GM10248 (cell line): ENCODE results near the gene XPNPEP3.
"Not testable (repeated sequence)": the region's sequence is repeated elsewhere in the genome, so short reads cannot be mapped to it uniquely, and the experiment has no call there.

Experiments
- CTCF ChIA-PET: fragments of 300-600 bp; sonication (Branson Sonifier 250); formaldehyde crosslinking; extraction: SDS; loops from one replicate; lab custom pipeline; 2021; ENCODE audit warnings: antibody characterized with exemption; lab: Yijun Ruan, JAX
- POLR2A ChIA-PET: fragments of 350-650 bp; sonication (Branson Sonifier 250); formaldehyde crosslinking; extraction: SDS; loops from one replicate; lab custom pipeline; 2020; ENCODE audit warnings: antibody characterized with exemption; lab: Yijun Ruan, JAX
- DNase-seq: peaks from one replicate; pipeline ENCODE4 v3.0.0; 2012; ENCODE audit errors: extremely low spot score
- CTCF ChIP-seq: IDR thresholded peaks from 2 replicates; pipeline ENCODE4 v1.5.1; 2012; ENCODE audit warnings: mild to moderate bottlenecking, low read depth; ENCODE audit errors: extremely low read depth, missing control alignments, control extremely low read depth

XPNPEP3 gene

GRCh38 chr22:40818747-40819598 lies 38.0 kb upstream of the XPNPEP3 start, which contains the start of gene SLC25A17:
TSS of gene SLC25A17 (minus strand) at chr22:40819346. CDS start at chr22:40819248, 98 bp downstream.
- ChIA-PET CTCF (interaction anchor here (0.8 to 1.4 kb wide), 7 partner anchors 9 to 470 kb away, joined by 3 to 6 read pairs (median 3); partner anchors contain the start of genes ST13 and XPNPEP3), POLR2A (interaction anchor here (0.6 kb wide), 1 partner anchor 13 kb away, joined by 4 read pairs; no protein-coding TSS in a partner anchor)
- TF ChIP-seq CTCF: peak; percentile 26
- peak; percentile 97 for DNase-seq

- no peak for TF ChIP-seq CTCF
- ChIA-PET POLR2A (no interaction called here), CTCF (interaction anchor here (0.9 to 1.5 kb wide), 7 partner anchors 9 to 124 kb away, joined by 3 to 4 read pairs (median 3); partner anchors contain the start of gene XPNPEP3)
- peak; percentile 20 for DNase-seq
These were observed 37.3 kb upstream of the XPNPEP3 start for GRCh38 chr22:40819599-40820140.

GRCh38 chr22:40823426-40823825 lies 33.5 kb upstream of the XPNPEP3 start:
- no peak for TF ChIP-seq CTCF
- ChIA-PET CTCF (no interaction called here), POLR2A (no interaction called here)
- DNase-seq: no peak

GRCh38 chr22:40826292-40826691 lies 30.7 kb upstream of the XPNPEP3 start:
- CTCF ChIA-PET, POLR2A ChIA-PET, DNase-seq: not testable (repeated sequence)

- DNase-seq: no peak
- CTCF ChIA-PET: no interaction called here
- POLR2A ChIA-PET: no interaction called here
- TF ChIP-seq CTCF: no peak
These were observed 29.8 kb upstream of the XPNPEP3 start for GRCh38 chr22:40826984-40827741.

GRCh38 chr22:40829131-40829530 lies 27.8 kb upstream of the XPNPEP3 start:
- DNase-seq: no peak
- ChIA-PET CTCF (interaction anchor here (0.9 to 1.0 kb wide), 2 partner anchors 10 to 71 kb away, joined by 3 read pairs; partner anchors contain the start of gene SLC25A17), POLR2A (no interaction called here)
- TF ChIP-seq CTCF: no peak
